HepG2 (cell line): Measurements from ENCODE around the gene TMEM258. TPM values are rescaled to one million over a fixed set of nuclear protein-coding genes. Genes with fewer than 3 reads are reported as not detected.

Source experiments
- AKAP8 ChIP-seq: sonication (generic); formaldehyde crosslinking; IDR thresholded peaks from 2 replicates; pipeline ENCODE4 v1.5.1; 2020; ENCODE audit warnings: mild to moderate bottlenecking, missing genetic modification reagents
- ARID4A ChIP-seq: sonication (generic); formaldehyde crosslinking; IDR thresholded peaks from 2 replicates; pipeline ENCODE4 v1.5.0; 2020; ENCODE audit warnings: mild to moderate bottlenecking, missing genetic modification reagents, borderline replicate concordance
- CBX5 ChIP-seq: sonication (generic); formaldehyde crosslinking; IDR thresholded peaks from 2 replicates; pipeline ENCODE4 v1.4.0; 2020; ENCODE audit warnings: missing genetic modification reagents, borderline replicate concordance
- FUBP1 ChIP-seq: sonication (generic); formaldehyde crosslinking; IDR thresholded peaks from 2 replicates; pipeline ENCODE4 v1.5.1; 2020; ENCODE audit warnings: missing genetic modification reagents, mild to moderate bottlenecking, borderline replicate concordance
- HMGXB4 ChIP-seq, 2 experiments: sonication (generic) in 1 of 2; formaldehyde crosslinking in 1 of 2; IDR thresholded peaks; 2 replicates each; pipeline versions ENCODE4 v1.4.0 to v1.6.1; 2018 to 2020; ENCODE audit warnings: missing genetic modification reagents in 2 of 2, borderline replicate concordance in 1 of 2, low read depth in 1 of 2, mild to moderate bottlenecking in 1 of 2, missing biosample characterization in 1 of 2
- HOXA3 ChIP-seq: sonication (generic); formaldehyde crosslinking; IDR thresholded peaks from 2 replicates; pipeline ENCODE4 v1.5.0; 2020; ENCODE audit warnings: missing genetic modification reagents
- KLF13 ChIP-seq: sonication (generic); formaldehyde crosslinking; IDR thresholded peaks from 2 replicates; pipeline ENCODE4 v1.4.0; 2020; ENCODE audit warnings: mild to moderate bottlenecking, missing genetic modification reagents
- MTERF4 ChIP-seq: sonication (generic); formaldehyde crosslinking; IDR thresholded peaks from 2 replicates; pipeline ENCODE4 v1.8.0; 2023; ENCODE audit warnings: mild to moderate bottlenecking, missing genetic modification reagents
- PAX8 ChIP-seq: sonication (generic); formaldehyde crosslinking; IDR thresholded peaks from 2 replicates; pipeline ENCODE4 v1.8.0; 2022; ENCODE audit warnings: mild to moderate bottlenecking, missing genetic modification reagents, borderline replicate concordance
- TFE3 ChIP-seq: IDR thresholded peaks from 2 replicates; pipeline ENCODE4 v1.6.1; 2016
- ZNF292 ChIP-seq: sonication (generic); formaldehyde crosslinking; IDR thresholded peaks from 2 replicates; pipeline ENCODE4 v1.8.1; 2022; ENCODE audit warnings: mild to moderate bottlenecking, low read depth, missing genetic modification reagents, borderline replicate concordance
- ZNF468 ChIP-seq: sonication (generic); formaldehyde crosslinking; IDR thresholded peaks from 2 replicates; pipeline ENCODE4 v1.8.0; 2022; ENCODE audit warnings: mild to moderate bottlenecking, moderate library complexity, missing genetic modification reagents
- ZNF788 ChIP-seq: sonication (generic); formaldehyde crosslinking; IDR thresholded peaks from 2 replicates; pipeline ENCODE4 v1.5.0; 2020; ENCODE audit warnings: mild to moderate bottlenecking, missing genetic modification reagents, borderline replicate concordance
- ZNF850 ChIP-seq: sonication (generic); formaldehyde crosslinking; conservative IDR thresholded peaks from 2 replicates; pipeline ENCODE4 v1.9.0; 2021; ENCODE audit warnings: mild to moderate bottlenecking, missing genetic modification reagents
- ZNF879 ChIP-seq: sonication (generic); formaldehyde crosslinking; IDR thresholded peaks from 2 replicates; pipeline ENCODE4 v1.8.1; 2023; ENCODE audit warnings: missing genetic modification reagents
- polyA plus RNA-seq, 8 experiments: library from polyadenylated mRNA; depleted of rRNA in 3 of 8; stranded (reverse) in 7 of 8; unstranded in 1 of 8; fragments of >200 nt; fragmentation: Illumina TruSeq in 4 of 8; extraction: Trizol in 4 of 8; gene quantifications; 2 replicates each; pipeline versions ENCODE4 v1.2.1 to v1.2.3, GENCODE V29; 2011 to 2016; ENCODE audit warnings: low read depth in 4 of 8, missing spikeins in 1 of 8, mixed read lengths in 1 of 8; ENCODE audit not compliant: insufficient read depth in 1 of 8
- total RNA-seq, 5 experiments: library from RNA; depleted of rRNA; stranded (reverse); fragments of >200 nt; fragmentation: Illumina TruSeq; extraction: Trizol; gene quantifications; 2 replicates each; pipeline ENCODE4 v1.2.3, GENCODE V29; 2016; ENCODE audit warnings: low read depth in 1 of 5

Gene TMEM258
- total and polyA plus RNA-seq, 2 of the 13 experiments (the other 11 are each of a cell fraction or from before 2014, with no cell fraction given): 175 to 424 TPM

- TF ChIP-seq FUBP1 (no peak), HMGXB4 (CRISPR knock-in tag; IDR thresholded peaks at IDR 0.05; ENCODE audit: borderline replicate concordance in 1 of 2, low read depth in 1 of 2) (peak in 1 of 2 experiments; percentile 73; a peak in 3 of 4 replicates), ZNF292 (CRISPR knock-in tag) (no peak), ZNF468 (CRISPR knock-in tag) (no peak), HOXA3 (CRISPR knock-in tag) (peak; percentile 62), ARID4A (CRISPR knock-in tag) (peak; percentile 99), PAX8 (no peak), ZNF850 (CRISPR knock-in tag) (no peak), CBX5 (CRISPR knock-in tag) (no peak), MTERF4 (CRISPR knock-in tag) (peak; percentile 70), AKAP8 (CRISPR knock-in tag) (peak; percentile 52; the same call in 1 of the 2 replicates), ZNF788 (CRISPR knock-in tag) (0 out of 2 replicates have a peak, but pooled peaks have one; percentile 1), ZNF879 (CRISPR knock-in tag) (no peak), TFE3 (CRISPR knock-in tag) (no peak; the same call in none of the 2 replicates), KLF13 (CRISPR knock-in tag) (no peak; the same call in 1 of the 2 replicates)
Observed at GRCh38 chr11:61792310-61793082, at the start of gene TMEM258, which contains the start of gene FEN1 (continued).
